Amniotic stem cell (primary cell): Measurements from ENCODE around the gene SLC16A3.
"Not testable (repeated sequence)": the region's sequence is repeated elsewhere in the genome, so short reads cannot be mapped to it uniquely, and the experiment has no call there.

Experiments used
- DNase-seq: peaks from one replicate; lab custom pipeline; 2025; lab: John Stamatoyannopoulos, UW

Gene SLC16A3

DNA sequence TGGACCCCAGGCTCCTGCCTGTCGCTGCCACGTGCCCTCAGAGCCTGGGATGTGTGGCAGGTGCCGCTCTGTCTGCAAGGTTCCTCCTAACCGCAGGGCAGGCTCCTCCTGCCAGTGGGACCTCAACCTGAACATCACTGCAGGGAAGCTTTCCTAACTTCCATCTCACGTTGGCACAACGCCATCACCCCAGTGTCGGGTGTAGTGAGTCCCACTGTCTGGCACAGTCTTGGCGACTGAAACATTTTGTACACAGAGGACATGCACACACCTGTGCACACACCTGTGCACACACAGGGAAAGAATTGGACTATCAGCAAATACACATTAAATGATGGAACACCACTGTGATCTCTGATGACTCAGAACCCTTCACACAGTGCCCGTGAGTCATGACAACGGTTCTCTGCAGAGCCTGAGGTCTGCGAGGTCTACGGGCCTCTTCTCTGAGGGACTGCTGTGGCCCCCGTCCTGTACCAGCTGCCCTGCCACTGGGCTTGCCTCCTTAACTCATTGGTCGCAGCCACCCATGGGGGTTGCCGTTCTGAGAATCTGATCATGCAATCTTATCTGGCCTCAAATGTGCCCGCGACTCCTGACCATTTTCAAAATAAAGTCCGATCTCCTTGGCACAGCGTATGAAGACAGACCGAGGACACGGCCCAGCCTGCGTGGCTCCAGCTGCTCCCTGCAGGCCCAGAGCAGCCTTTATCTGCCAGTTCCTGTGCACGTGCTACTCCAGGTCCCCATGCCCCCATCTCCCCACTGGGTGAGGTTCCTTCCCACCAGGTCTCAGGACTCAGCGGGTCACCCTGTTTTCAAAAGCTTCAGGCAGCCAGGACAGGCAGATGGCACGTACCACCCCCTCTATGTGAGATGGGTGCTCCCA, 23.8 kb upstream of the SLC16A3 start:
- peak; percentile 42 for DNase-seq

DNA sequence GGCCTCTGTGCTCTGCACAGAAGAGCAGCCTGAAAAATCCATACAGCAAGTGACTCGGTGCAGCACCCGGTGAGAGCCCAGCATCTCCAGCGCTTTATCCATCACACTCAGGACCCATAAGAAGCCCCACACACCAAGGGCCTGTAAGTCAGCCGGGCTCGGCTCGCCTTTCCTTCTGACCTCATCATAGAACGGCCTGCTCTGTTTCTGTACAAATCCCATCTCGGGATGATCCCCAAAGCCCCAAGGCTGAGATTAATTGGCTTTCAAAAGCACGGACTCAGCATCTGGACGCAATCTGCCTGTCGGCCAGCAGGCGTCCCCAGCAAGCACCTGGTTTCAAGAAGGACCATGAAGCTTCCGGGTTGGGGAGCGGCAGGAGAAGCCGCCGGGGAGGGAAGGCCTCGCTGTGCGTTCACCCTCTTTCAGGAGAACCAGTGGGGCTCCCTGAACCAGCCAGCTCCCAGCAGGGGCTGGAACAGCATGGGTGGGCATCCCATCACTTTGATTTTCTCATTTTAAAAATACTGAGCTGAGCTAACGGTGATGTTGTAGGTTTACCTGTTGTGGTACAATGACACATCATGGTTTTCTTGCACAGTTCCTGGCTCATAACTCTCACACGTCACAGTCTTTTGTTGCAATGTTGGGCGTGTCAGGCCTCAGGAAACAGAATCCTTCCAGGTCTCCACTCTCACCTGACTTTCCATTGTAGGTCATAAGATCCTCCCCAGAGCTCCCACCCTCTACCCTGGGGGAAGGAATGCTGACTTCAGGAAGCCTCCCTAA, 22.9 kb upstream of the SLC16A3 start:
- peak; percentile 76 for DNase-seq

DNA sequence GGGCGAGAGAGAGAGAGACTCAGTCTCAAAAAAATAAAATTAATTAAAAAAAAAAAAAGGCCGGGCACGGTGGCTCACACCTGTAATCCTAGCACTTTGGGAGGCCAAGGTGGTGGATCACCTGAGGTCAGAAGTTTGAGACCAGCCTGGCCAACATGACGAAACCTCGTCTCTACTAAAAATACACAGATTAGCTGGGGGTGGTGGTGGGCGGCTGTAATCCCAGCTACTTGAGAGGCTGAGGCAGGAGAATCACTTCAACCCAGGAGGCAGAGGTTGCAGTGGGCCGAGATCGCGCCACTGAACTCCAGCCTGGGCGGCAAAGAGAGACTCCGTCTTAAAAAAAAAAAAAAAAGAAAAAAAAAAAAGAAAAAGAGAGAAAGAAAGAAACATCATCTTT, 18.2 kb upstream of the SLC16A3 start:
- DNase-seq: not testable (repeated sequence)

DNA sequence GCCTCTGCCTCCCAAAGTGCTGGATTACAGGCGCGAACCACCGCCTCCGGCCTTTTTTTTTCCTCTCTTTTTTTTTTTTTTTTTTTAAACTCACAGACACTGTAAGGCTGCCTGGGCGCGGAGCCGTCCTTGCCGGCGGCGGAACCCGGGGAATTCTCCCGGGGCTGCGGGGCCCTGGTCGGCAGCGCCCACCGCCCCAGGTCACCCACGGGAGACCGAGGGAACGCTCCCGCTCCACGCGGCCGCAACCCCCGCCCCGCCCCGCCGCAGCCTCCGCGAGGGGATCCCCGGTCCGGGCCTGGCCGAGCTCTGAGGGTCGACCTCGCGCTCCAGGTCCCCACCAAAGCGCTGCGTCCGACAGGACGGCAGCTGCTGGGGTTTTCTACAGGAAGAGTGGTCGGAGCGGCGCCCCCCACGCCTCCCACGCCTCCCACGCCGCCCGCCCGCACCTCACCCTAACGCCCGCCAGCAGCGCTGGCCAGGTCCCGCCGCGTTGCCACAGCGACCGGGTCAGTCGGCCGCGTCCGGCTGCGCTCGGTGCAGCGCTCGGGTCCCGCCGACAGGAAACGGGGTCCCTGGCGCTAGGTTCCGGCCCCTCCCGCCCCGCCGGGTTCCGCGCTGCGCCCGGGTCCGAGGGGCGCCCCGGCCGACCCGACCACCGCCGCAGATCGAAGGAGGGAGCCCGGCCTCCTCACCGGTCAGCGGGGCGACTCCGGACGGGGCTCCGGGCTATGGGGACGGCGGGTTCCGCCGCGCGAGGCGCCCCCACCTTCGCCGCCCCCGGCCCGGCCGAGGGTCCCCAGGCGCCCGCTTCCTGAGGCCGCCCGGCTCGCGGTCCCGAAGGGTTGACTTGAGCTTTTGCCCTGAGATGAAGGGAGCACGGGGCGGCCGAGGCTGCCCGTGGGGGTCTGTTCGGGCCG, 16.3 kb upstream of the SLC16A3 start, which contains the start of gene CCDC57:
TSS of gene CCDC57 (minus strand) at position 512 of the 920 bp plus-strand sequence. CDS start 10,898 bp downstream, outside the sequence.
- DNase-seq: peak; percentile 36

DNA sequence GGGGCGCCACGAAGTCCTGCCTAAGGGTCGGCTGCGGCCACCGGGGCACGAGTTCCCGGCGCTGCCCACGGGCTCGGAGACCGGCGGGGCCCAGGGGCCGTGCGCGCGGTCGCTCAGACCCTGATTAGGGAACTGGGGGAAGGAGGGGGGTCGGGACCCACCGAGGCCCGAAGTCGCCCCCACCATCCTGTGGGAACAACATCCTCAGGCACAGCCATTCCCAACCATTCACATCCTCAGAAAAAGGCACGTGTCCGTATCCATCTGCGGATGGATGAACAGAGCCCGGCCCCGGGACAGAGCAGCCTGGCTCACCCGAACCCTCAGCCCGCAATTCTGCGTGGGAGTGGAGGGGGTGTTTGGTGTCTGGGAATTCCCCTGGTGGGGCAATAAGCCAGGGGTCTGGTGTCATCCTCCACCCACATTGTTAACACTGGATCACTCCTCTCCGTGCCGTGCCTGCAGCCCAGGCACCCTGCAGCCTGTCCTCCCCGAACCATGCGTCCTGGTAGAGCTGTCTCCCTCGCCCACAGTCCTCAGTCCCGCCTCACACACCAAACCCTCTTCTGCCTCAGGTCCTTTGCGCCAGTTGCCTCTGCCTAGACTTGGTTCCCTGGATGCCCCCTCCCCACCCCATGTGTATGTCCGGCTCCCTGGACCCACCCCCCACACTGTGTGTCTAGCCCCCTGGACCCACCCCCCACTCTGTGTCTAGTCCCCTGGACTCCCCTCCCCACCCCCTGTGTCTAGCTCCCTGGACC, 15.4 kb upstream of the SLC16A3 start:
- peak; percentile 53 for DNase-seq

DNA sequence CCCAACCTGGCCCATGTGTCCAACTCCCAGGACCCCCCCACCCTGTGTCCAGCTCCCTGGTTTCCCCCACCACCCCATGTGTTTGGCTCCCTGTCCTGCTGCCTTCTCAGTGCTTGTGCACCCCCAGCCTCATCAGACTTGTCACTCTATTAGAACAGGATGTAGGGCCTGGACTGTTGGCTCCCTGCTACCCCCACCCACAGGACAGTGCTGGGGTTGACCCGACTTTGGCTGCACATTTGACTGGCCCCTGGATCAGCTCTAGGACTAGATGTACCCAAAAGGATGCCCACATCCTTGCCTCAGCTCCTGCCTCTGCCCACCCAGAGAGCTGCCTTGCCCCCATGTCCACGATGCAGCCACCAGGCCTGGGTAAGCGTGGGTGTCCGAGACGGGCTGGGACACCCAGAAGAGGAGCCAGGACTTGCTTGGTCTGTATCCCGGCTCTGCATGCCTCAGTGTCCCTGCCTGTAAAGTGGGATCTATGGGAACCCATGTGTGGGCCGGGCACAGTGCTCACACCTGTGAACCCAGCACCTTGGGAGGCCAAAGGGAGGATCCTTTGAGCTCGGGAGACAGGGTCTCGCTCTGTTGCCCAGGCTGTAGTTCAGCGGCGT, 14.7 kb upstream of the SLC16A3 start:
- no peak for DNase-seq

DNA sequence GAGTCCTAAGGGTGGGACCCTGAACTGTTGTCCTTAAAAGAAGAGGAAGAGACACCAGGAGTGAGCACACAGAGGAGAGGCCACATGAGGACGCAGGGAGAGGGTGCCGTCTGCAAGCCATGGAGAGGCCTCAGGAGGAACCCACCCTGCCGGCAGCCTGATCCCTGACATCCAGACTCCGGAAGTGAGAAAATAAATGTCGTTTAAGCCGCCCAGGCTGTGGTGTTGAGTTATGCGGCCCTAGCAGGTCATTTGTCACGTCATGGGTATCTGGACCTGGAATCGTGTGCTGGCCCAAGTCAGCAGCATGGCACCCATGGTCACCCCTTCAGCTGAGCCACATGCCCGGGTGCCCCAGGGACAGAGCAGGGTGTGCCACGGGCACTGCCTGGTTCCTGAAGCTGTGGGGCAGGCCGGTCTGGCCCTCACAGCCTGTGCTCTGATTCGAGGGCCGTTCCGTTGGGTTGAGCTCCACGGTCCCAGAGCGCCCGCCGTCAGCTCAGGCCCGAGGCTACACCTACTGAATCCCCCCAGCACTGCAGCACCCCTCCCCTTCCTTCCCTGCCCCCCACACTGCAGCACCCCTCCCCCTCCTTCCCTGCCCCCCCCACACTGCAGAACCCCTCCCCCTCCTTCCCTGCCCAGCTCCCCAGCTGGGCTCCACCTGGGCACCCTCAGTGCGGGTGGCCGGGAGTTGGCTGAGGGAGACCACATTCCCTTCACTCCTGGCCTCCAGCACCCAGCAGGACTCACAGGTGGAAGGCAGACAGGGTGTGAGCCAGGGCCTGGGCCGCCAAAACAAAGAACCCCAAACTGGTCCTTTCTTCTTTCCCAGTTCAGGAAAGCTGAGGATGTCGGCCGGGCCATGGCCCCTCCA, 13.5 kb upstream of the SLC16A3 start:
- no peak for DNase-seq

DNA sequence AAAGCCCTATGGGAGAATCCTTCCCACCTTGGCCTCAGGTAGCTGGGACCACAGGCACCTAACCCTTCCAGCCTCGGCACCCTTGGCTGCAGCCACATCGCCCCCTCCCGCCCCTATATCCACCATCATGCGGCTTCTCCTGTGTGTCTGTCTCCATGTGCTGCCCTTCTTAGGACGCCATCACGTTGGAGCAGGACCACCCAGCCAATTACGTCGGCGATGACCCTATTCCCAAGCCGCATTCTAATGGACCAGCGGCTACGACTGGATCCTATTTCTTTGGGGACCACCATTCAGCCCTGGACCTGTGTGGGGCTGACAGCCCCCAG, 12.9 kb upstream of the SLC16A3 start:
- no peak for DNase-seq

DNA sequence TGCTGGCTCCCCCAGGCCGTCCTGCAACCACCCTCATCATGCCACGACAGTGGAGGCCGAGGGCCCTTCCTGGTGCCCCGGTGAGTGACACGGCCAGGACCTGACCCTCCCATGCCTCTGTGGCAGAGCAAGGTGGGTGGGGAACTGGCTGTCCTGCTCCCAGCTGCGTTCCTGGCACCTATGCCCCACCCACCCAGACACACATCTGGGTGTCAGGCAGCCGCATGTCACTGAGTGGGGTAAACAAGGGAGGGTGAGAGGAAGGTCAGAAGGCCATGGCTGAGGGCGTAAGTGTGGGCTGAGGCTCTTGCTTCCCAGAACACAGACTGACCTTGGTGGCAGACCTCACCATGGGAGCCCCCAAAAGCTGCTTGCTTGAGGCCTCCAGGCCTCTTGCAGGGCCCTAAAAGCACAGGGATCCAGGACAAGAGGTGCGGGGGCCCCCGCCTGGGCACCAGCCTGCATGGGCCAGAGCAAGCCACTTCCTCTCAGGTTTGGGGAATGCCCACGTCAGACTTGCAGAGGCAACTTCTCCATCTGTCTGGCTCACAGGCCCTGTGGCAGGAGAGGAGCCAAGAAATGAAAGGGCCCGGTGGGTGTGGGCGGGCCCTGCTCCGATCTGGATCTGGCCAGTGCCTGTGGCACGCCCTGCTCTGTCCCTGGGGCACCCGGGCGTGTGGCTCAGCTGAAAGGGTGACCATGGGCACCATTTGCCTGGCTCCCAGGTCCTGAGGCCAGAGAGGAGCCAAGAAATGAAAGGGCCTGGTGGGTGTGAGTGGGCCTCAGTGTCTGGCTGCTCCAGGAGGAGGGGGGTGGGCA, 12.3 kb upstream of the SLC16A3 start:
- DNase-seq: peak; percentile 37

DNA sequence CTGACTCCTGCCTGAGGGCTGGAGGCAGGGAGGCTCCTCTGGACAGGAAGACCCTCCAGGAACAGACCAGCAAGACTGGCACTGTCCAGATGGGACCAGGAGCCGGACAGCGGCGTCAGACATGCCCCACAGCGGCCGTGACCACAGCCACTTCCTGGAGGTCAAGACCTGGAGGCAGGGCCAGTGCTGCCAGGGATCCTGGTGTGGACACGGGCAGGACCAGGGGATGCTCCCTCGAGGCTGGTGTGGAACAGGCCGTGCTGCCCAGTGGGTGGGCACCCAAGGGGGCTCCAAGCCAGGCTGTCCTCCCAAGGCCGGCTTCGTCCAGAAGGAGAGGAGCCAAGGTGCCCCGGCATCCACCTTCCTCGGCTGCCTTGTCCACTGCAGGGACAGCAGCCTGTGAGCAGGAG, 11.7 kb upstream of the SLC16A3 start:
- no peak for DNase-seq

DNA sequence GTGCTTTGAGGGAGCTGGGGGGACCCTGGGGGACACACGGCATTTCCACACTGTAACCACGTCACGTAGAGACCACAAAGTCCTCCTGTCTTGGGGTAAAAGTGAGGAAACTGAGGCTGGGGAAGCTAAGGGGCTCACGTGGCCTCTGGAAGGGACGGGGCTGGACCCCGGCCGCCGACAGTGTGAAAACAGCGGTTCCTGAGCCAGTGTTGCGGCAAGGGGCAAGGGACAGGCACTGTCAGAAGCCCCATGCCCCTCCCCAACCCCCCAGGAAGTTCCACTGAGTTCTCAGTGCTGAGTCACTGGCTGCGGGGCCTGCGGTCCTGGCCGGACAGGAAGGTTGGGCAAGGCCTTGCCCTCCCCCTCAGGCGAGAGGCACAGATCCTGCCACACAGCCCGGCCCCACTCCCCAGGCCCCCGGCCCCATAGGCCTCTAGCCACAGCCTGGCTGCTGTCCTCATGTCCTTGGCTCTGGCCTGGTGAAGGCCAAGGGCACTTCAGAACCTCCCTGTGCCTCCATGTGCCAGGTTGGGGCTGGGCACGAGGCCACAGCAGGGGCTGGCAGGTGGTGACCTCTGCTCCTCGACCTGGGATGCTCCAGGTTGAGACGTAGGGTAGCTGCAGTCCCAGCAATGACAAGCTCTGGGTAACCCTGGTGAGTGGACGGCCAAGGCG, 11.2 kb upstream of the SLC16A3 start:
- DNase-seq: peak; percentile 80

DNA sequence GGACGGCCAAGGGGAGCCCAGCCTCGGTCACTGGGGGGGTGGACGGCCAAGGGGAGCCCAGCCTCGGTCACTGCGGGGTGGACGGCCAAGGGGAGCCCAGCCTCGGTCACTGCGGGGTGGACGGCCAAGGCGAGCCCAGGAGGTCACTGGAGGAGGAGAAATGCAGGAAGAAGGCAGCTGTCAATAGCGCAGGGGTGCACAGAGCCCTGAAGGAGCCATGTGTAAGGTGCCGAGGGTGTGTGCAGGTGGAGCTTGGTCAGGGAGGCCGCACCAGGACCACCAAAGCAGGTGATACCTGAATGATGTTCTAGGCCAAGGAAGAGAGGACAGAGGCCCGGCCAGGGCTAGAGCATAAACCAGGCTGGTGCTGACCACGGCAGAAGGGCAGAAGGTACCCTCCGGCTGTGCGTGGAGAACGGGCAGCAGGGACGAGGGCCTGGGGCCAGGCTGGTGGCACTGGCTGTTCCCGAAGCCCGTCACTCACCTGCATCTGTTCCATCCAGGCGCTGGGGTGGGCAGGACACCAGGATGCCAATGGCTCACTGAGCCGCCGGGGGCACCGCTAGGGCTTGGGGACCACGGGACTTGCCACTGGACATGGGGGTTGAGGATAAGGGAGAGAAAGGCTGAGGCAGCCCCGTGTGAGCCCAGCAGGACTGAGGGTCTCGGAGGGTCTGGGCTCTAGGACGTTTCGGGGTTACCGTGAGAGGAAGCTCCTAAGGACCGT, 10.3 kb upstream of the SLC16A3 start:
- no peak for DNase-seq

DNA sequence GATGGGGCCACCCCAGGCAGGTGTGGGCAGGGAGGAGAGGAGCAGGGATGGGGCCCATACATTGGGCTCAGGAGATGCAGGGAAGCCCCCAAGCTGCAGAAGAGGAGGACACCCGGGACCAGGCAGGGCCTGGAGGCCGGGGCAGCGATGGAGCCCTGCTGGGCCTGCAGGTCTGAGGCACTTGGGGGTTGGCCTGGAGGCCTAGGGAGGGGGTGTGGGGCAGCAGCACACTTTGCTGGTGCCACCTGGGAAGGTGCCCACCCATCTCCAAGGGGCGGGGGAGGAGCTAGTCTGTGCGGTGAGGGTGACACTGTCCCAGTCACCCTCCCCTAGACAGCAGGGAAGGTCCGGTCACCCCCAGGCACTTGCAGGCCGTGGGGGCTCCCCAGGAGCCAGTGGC, 9.8 kb upstream of the SLC16A3 start:
- no peak for DNase-seq

DNA sequence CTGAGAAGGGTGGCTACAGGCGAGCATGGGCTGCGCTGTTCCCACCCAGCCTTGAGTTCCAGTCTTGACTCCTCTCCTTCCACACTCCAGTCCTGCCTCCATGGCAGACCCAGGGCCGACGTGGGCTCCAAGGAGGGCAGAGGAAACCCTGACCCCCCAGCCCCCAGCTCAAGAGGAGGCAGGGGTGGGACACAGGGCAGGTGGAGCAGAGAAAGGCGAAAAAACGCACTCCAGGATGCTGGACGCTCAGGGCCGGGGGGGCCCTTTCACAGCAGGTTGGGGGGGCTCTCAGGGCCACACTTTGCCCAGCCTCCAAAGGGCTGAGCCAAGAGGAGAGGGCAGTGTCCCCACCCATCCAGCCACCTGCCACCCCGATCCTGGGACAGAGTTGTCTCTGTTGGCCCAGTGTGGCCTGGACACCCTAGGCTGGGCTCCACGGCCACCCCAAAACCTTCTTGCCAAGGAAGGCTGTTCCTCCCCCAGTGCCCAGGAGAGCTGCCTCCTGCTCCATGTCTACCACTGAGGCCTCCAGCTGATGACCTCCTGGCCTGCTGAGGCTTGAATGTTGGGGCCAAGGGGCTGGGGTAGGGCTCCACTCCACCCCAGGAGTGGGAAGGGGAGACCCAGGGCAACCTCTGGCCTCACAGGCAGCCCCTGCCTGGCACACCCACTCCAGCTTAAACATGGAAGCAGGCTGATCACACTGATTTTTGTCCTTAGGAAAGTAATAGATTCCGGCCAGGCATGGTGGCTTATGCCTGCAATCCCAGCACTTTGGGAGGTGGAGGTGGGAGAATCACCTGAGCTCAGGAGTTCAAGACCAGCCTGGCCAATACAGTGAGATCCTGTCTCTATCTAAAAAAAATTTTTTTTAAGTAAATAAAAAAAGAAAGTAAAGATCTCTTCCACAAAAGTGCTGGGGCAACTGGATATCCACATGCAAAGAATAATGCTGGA, 8.8 kb upstream of the SLC16A3 start:
- no peak for DNase-seq

DNA sequence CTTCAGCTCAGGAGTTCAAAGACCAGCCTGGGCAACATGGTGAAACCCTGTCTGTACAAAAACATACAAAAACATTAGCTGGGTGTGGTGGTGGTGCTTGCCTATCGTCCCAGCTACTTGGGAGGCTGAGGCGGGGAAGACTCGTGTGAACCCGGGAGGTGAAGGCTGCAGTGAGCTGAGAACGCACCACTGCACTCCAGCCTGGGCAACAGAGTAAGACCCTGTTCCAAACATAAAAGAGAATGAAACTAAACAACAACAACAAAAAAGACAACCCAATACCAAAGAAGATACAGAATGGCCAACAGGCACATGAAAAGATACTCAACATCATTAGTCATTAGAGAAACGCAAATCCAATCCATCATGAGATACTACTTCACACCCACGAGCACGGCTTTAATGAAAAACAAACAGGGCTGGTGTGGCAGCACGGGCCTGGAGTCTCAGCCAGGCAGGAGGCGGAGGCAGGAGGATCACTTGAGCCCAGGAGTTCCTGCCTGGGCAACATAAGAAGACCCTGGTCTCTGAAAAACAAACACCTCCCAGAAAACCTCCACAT, 7.4 kb upstream of the SLC16A3 start:
- no peak for DNase-seq

DNA sequence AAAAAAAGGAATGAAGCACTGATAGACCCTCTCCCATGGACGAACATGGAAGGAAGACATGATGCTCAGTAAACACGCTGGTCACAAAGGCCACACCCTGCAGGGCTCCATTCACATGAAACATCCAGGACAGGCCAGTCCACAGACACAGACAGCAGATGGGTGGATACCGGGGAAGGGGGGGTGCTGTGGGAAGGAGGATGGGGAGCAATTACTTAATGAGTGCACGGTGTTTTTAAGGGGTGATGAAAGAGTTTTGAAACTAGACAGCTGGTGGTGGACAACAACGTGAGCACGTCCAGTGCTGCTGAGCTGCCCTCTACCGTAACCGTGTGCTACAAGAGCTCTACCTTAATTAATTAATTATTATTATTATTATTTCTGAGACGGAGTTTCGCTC, 6.0 kb upstream of the SLC16A3 start:
- no peak for DNase-seq
